Peyer's patch (tissue), 4 donors: ENCODE measurements around the gene OSBPL9. TPM values are rescaled to one million over a fixed set of nuclear protein-coding genes. Genes with fewer than 3 reads are reported as not detected.

ENCODE experiments used
- DNase-seq, 3 donors: peaks; one replicate each; pipeline ENCODE4 v3.0.0-alpha.2; 2017 to 2019
- H3K27ac ChIP-seq, 4 donors: fragments of 200-600 bp; sonication (generic); one replicate each; pipeline ENCODE4 v1.5.1; 2016 to 2019
- H3K27me3 ChIP-seq, 2 donors: fragments of 200-600 bp; sonication (generic); one replicate each; pipeline ENCODE4 v1.5.1; 2019
- H3K36me3 ChIP-seq, 3 donors: fragments of 200-600 bp; sonication (generic); one replicate each; pipeline ENCODE4 v1.5.1; 2016 to 2019
- H3K4me1 ChIP-seq, 4 donors: fragments of 200-600 bp; sonication (generic); one replicate each; pipeline ENCODE4 v1.5.1; 2016 to 2019
- H3K4me3 ChIP-seq, 4 donors: fragments of 200-600 bp; sonication (generic); 1 replicate in 3 of 4; 2 replicates in 1 of 4; pipeline ENCODE4 v1.5.1; 2016 to 2019; ENCODE audit warnings: mild to moderate bottlenecking in 1 of 4
- H3K9me3 ChIP-seq, 4 donors: fragments of 200-600 bp; sonication (generic); one replicate each; pipeline ENCODE4 v1.5.1; 2016 to 2019; ENCODE audit warnings: mild to moderate bottlenecking in 1 of 4
- CTCF ChIP-seq, 6 experiments: fragments of 450-650 bp in 4 of 6; fragments of 200-600 bp in 2 of 6; sonication (generic) in 1 of 6; IDR thresholded peaks; one replicate each; pipeline ENCODE4 v1.5.1; 2017 to 2019; ENCODE audit warnings: antibody characterized with exemption in 6 of 6, mild to moderate bottlenecking in 3 of 6, moderate library complexity in 1 of 6
- POLR2A ChIP-seq, 2 donors: fragments of 450-650 bp; IDR thresholded peaks; one replicate each; pipeline ENCODE4 v1.5.1; 2017; ENCODE audit warnings: antibody characterized with exemption in 2 of 2, mild to moderate bottlenecking in 2 of 2, moderate library complexity in 2 of 2
- total RNA-seq, 4 donors: library from RNA; depleted of rRNA; stranded (reverse); fragments of >200 nt; gene quantifications; one replicate each; pipeline ENCODE4 v1.1.0, GENCODE V29; 2016

OSBPL9 gene
- total RNA-seq, result 100 to 1,000 TPM in 1 of 4 donors, 10 to 100 TPM in 3; 54.1 to 597 (median 69.8) TPM

GRCh38 chr1:51616903-51617708 is at the start of gene OSBPL9:
Gene OSBPL9 (plus strand): TSS chr1:51617092. CDS start chr1:51617111, 19 bp downstream.
- Histone ChIP-seq H3K9me3 (no peaks in the 10 kb centered on the region), H3K27me3 (no peaks in the 10 kb centered on the region), H3K36me3 (no peaks in the 10 kb centered on the region), H3K4me3 (peak within 1 kb of the TSS; percentile 55 to 96 (median 78)), H3K4me1 (peaks cover 0 to 27% (median 2%) of the 10 kb centered on the region in 4 donors), H3K27ac (peak within 1 kb of the TSS; percentile 80 to 90 (median 84))
- DNase-seq, result peak; percentile 95 to 96 (median 95)
- no peak for TF ChIP-seq CTCF (IDR thresholded peaks at IDR 0.05)
- TF ChIP-seq POLR2A (IDR thresholded peaks at IDR 0.05), result peak; percentile 28 to 62

GRCh38 chr1:51567653-51568052 is 49.2 kb upstream of the OSBPL9 start:
- peaks cover 3 to 23% (median 16%) of the 10 kb centered on the region in 4 donors for H3K4me1 ChIP-seq
- no peak for DNase-seq
- TF ChIP-seq POLR2A (IDR thresholded peaks at IDR 0.05), result no peak
- TF ChIP-seq CTCF (IDR thresholded peaks at IDR 0.05), result no peak
- no peaks in the 10 kb centered on the region for H3K27me3 ChIP-seq
- no peak overlapping the region for H3K4me3 ChIP-seq
- H3K36me3 ChIP-seq, result no peaks in the 10 kb centered on the region
- H3K27ac ChIP-seq, result no peak overlapping the region
- H3K9me3 ChIP-seq, result no peaks in the 10 kb centered on the region

- Histone ChIP-seq H3K4me1 (peaks cover 3 to 23% (median 16%) of the 10 kb centered on the region in 4 donors), H3K27me3 (no peaks in the 10 kb centered on the region), H3K4me3 (no peak overlapping the region), H3K9me3 (no peaks in the 10 kb centered on the region), H3K27ac (peak overlapping the region in 2 of 4 donors; percentile 38 to 76), H3K36me3 (no peaks in the 10 kb centered on the region)
- DNase-seq, result no peak
- TF ChIP-seq CTCF (IDR thresholded peaks at IDR 0.05) (no peak), POLR2A (IDR thresholded peaks at IDR 0.05) (no peak)
Measured at GRCh38 chr1:51568231-51568935, 48.5 kb upstream of the OSBPL9 start.

- Histone ChIP-seq H3K36me3 (no peaks in the 10 kb centered on the region), H3K4me1 (peaks cover 3 to 23% (median 16%) of the 10 kb centered on the region in 4 donors), H3K9me3 (no peaks in the 10 kb centered on the region), H3K27me3 (no peaks in the 10 kb centered on the region), H3K4me3 (no peak overlapping the region), H3K27ac (peak overlapping the region; percentile 33 to 76 (median 44))
- no peak for TF ChIP-seq POLR2A (IDR thresholded peaks at IDR 0.05)
- peak in 2 of 3 donors; percentile 34 to 67 for DNase-seq
Measured at GRCh38 chr1:51569284-51570062, 47.4 kb upstream of the OSBPL9 start.

GRCh38 chr1:51570063-51570710 is 46.7 kb upstream of the OSBPL9 start:
- peak overlapping the region; percentile 33 to 76 (median 44) for H3K27ac ChIP-seq
- H3K9me3 ChIP-seq, result no peaks in the 10 kb centered on the region
- H3K36me3 ChIP-seq, result no peaks in the 10 kb centered on the region
- no peak for DNase-seq
- no peak for TF ChIP-seq CTCF (IDR thresholded peaks at IDR 0.05)
- TF ChIP-seq POLR2A (IDR thresholded peaks at IDR 0.05), result no peak
- H3K27me3 ChIP-seq, result no peaks in the 10 kb centered on the region
- H3K4me1 ChIP-seq, result peaks cover 3 to 23% (median 16%) of the 10 kb centered on the region in 4 donors
- no peak overlapping the region for H3K4me3 ChIP-seq
